ENCODE results near the gene LRP1-AS. TPM values are rescaled to one million over a fixed set of nuclear protein-coding genes. Genes with fewer than 3 reads are reported as not detected.
A peak's percentile ranks its signal among the peaks of the same experiment; 100 is the strongest.

The LRP1-AS gene
- total and polyA plus RNA-seq, 10 of the 15 experiments (the other 5 are each of a cell fraction or from before 2014, with no cell fraction given) = not detected

DNA sequence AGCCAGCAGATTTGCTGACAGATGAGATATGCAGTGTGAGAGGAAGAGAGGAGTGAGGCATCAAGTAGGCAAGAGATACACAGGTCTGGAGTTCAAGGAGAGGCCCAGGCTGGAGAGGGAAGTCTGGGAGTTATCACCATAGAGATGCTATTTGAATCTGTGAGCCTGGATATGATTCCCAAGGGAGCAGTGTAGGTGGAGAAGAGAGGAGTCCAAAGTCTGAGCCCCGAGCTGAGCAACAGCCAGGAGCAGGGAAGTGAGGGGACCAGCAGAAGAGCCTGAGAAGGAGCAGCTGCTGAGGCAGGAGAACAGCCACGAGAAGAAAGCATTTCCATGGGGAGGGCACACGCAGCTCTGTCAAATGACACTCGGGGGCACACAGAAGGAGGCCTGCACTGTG, 49.0 kb upstream of the LRP1-AS start (continued):
- TF ChIP-seq, protein P1, sequence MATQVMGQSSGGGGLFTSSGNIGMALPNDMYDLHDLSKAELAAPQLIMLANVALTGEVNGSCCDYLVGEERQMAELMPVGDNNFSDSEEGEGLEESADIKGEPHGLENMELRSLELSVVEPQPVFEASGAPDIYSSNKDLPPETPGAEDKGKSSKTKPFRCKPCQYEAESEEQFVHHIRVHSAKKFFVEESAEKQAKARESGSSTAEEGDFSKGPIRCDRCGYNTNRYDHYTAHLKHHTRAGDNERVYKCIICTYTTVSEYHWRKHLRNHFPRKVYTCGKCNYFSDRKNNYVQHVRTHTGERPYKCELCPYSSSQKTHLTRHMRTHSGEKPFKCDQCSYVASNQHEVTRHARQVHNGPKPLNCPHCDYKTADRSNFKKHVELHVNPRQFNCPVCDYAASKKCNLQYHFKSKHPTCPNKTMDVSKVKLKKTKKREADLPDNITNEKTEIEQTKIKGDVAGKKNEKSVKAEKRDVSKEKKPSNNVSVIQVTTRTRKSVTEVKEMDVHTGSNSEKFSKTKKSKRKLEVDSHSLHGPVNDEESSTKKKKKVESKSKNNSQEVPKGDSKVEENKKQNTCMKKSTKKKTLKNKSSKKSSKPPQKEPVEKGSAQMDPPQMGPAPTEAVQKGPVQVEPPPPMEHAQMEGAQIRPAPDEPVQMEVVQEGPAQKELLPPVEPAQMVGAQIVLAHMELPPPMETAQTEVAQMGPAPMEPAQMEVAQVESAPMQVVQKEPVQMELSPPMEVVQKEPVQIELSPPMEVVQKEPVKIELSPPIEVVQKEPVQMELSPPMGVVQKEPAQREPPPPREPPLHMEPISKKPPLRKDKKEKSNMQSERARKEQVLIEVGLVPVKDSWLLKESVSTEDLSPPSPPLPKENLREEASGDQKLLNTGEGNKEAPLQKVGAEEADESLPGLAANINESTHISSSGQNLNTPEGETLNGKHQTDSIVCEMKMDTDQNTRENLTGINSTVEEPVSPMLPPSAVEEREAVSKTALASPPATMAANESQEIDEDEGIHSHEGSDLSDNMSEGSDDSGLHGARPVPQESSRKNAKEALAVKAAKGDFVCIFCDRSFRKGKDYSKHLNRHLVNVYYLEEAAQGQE (IDR thresholded peaks at IDR 0.05; ENCODE audit: low read depth, low read length) = no peak
- TF ChIP-seq, protein P2, sequence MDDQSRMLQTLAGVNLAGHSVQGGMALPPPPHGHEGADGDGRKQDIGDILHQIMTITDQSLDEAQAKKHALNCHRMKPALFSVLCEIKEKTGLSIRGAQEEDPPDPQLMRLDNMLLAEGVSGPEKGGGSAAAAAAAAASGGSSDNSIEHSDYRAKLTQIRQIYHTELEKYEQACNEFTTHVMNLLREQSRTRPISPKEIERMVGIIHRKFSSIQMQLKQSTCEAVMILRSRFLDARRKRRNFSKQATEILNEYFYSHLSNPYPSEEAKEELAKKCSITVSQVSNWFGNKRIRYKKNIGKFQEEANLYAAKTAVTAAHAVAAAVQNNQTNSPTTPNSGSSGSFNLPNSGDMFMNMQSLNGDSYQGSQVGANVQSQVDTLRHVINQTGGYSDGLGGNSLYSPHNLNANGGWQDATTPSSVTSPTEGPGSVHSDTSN (IDR thresholded peaks at IDR 0.05; ENCODE audit: insufficient replicate concordance, low read depth, low read length) = no peak

DNA sequence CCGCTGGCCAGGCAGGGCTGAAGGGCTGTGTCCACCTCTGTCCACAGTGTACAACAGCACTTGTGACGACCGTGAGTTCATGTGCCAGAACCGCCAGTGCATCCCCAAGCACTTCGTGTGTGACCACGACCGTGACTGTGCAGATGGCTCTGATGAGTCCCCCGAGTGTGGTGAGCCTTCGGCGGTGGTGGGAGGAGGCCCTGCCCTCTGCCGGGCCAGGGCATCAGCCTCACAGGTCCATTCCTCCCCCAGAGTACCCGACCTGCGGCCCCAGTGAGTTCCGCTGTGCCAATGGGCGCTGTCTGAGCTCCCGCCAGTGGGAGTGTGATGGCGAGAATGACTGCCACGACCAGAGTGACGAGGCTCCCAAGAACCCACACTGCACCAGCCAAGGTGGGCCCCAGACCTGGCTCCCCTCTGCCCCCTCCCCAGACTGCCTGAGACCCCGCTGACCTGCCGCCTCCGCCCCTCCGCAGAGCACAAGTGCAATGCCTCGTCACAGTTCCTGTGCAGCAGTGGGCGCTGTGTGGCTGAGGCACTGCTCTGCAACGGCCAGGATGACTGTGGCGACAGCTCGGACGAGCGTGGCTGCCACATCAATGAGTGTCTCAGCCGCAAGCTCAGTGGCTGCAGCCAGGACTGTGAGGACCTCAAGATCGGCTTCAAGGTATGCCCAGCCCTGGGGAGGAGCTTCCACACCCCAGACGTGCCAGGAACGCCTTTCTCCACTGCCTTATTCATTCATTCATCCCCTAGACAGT, 48.4 kb upstream of the LRP1-AS start:
- RAD21 ChIA-PET (ENCODE audit: unreplicated experiment) = no interaction called here
- WGBS (ENCODE audit: insufficient coverage, insufficient replicate concordance, low lambda C conversion rate, missing lambda C conversion rate) = 25% methylated on average over 32 of the region's 34 CpGs
- POLR2A ChIA-PET = no interaction called here

More for the DNA sequence above, 48.4 kb upstream of the LRP1-AS start:
- SMC1A ChIA-PET (ENCODE audit: uncharacterized antibody, unreplicated experiment) = no interaction called here
- Histone ChIP-seq H4K20me1 (ENCODE audit: control insufficient read depth, insufficient read depth) (no peaks in the 10 kb centered on the region), H3K27ac (ENCODE audit: control insufficient read depth, insufficient read depth) (no peak overlapping the region), H3K4me3 (no peak overlapping the region), H3K27me3 (replicated peaks in 1 of 2; ENCODE audit: control insufficient read depth in 2 of 2, insufficient read depth in 2 of 2, low read length in 1 of 2) (no peaks in the 10 kb centered on the region), H3K36me3 (ENCODE audit: control insufficient read depth in 2 of 2, insufficient read depth in 2 of 2, low read length in 1 of 2) (no peaks in the 10 kb centered on the region; a peak in 1 of 4 replicates), H2AFZ (ENCODE audit: control insufficient read depth, low read depth, low read length) (no peak overlapping the region), H3K4me2 (ENCODE audit: control insufficient read depth, insufficient read depth) (no peak overlapping the region), H3K9ac (ENCODE audit: control insufficient read depth, insufficient read depth, low read length) (no peak overlapping the region), H3K79me2 (ENCODE audit: control insufficient read depth, insufficient read depth, low read length) (no peaks in the 10 kb centered on the region), H3K4me1 (ENCODE audit: control insufficient read depth, insufficient read depth, low read length) (no peaks in the 10 kb centered on the region), H3K9me3 (replicated peaks; ENCODE audit: control insufficient read depth, insufficient read depth, low read length) (no peaks in the 10 kb centered on the region)
- FAIRE-seq = no peak
- ATAC-seq = peak; percentile 62
- CTCF ChIA-PET = interaction anchor here (1.1 to 1.5 kb wide), 2 partner anchors 10 to 12 kb away, joined by 3 to 4 read pairs; no protein-coding TSS in a partner anchor
- in situ Hi-C loops (cut with MboI) (no loop called here), intact Hi-C loops (cut with micrococcal nuclease; ENCODE audit: unreplicated experiment) (no loop called here)
- no TSS peak for BruUV-seq (replicated peaks)
- DNase-seq (ENCODE audit: low read depth, low spot score) = no peak
- TF ChIP-seq ZNF207 (IDR thresholded peaks at IDR 0.05; ENCODE audit: borderline replicate concordance) = no peak
- no peak for TF ChIP-seq NR2C2 (IDR thresholded peaks at IDR 0.05; ENCODE audit: borderline replicate concordance, control insufficient read depth, insufficient read length, low read depth)
- TF ChIP-seq, protein P3, sequence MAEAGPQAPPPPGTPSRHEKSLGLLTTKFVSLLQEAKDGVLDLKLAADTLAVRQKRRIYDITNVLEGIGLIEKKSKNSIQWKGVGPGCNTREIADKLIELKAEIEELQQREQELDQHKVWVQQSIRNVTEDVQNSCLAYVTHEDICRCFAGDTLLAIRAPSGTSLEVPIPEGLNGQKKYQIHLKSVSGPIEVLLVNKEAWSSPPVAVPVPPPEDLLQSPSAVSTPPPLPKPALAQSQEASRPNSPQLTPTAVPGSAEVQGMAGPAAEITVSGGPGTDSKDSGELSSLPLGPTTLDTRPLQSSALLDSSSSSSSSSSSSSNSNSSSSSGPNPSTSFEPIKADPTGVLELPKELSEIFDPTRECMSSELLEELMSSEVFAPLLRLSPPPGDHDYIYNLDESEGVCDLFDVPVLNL (IDR thresholded peaks at IDR 0.05; ENCODE audit: low read depth, low read length) = no peak
- TF ChIP-seq TCF12 (IDR thresholded peaks at IDR 0.05; ENCODE audit: low read depth, low read length) = no peak
- no peak for TF ChIP-seq CEBPB (IDR thresholded peaks at IDR 0.05; ENCODE audit: borderline replicate concordance in 1 of 2, low read depth in 2 of 2, low read length in 2 of 2)
- TF ChIP-seq, protein P4, sequence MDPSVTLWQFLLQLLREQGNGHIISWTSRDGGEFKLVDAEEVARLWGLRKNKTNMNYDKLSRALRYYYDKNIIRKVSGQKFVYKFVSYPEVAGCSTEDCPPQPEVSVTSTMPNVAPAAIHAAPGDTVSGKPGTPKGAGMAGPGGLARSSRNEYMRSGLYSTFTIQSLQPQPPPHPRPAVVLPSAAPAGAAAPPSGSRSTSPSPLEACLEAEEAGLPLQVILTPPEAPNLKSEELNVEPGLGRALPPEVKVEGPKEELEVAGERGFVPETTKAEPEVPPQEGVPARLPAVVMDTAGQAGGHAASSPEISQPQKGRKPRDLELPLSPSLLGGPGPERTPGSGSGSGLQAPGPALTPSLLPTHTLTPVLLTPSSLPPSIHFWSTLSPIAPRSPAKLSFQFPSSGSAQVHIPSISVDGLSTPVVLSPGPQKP (IDR thresholded peaks at IDR 0.05; ENCODE audit: low read depth, low read length) = no peak
- TF ChIP-seq ZNF384 (IDR thresholded peaks at IDR 0.05; ENCODE audit: borderline replicate concordance, low read depth, low read length) = no peak
- TF ChIP-seq, protein P5, sequence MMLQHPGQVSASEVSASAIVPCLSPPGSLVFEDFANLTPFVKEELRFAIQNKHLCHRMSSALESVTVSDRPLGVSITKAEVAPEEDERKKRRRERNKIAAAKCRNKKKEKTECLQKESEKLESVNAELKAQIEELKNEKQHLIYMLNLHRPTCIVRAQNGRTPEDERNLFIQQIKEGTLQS (IDR thresholded peaks at IDR 0.05; ENCODE audit: borderline replicate concordance, extremely low read depth, low read depth, low read length) = no peak

Measured in GM12878 (cell line).